B cell (primary cell): ENCODE measurements around the gene SDK2. TPM values are rescaled to one million over a fixed set of nuclear protein-coding genes. Genes with fewer than 3 reads are reported as not detected.

Experiments used
- ATAC-seq: fragments of 200-7000 bp; cut with Tn5 transposase; one replicate; pipeline ENCODE4 v1.10.0; 2021; ENCODE audit warnings: low read depth, mild to moderate bottlenecking, moderate number of reproducible peaks, moderate library complexity
- CTCF ChIA-PET: fragments of 350-600 bp; sonication (Branson Sonifier 250); formaldehyde crosslinking; loops from one replicate; lab custom pipeline; 2021; ENCODE audit warnings: antibody characterized with exemption, inconsistent platforms; lab: Charles Lee
- POLR2A ChIA-PET: fragments of 350-600 bp; sonication (Branson Sonifier 250); formaldehyde crosslinking; loops from one replicate; lab custom pipeline; 2021; ENCODE audit warnings: antibody characterized with exemption; lab: Charles Lee
- DNase-seq: peaks from one replicate; pipeline ENCODE4 v3.0.0; 2013
- H2AFZ ChIP-seq: 2 replicates; pipeline ENCODE4 v1.6.1; 2012; ENCODE audit warnings: mild to moderate bottlenecking, low read depth, low read length; ENCODE audit not compliant: insufficient read depth, poor library complexity, severe bottlenecking
- H3K27ac ChIP-seq, 2 donors: 1 replicate in 1 of 2; 2 replicates in 1 of 2; pipeline ENCODE4 v1.5.1; 2012 to 2013; ENCODE audit warnings: low read length in 2 of 2, mild to moderate bottlenecking in 2 of 2, moderate library complexity in 1 of 2
- H3K27me3 ChIP-seq, 4 experiments: fragments of 200-600 bp in 1 of 4; sonication (generic) in 1 of 4; replicated peaks in 1 of 4; 1 replicate in 2 of 4; 2 replicates in 2 of 4; pipeline versions ENCODE4 v1.6.1 to v1.7.0; 2013 to 2016; ENCODE audit warnings: low read length in 3 of 4, mild to moderate bottlenecking in 2 of 4, mixed read lengths in 1 of 4, moderate library complexity in 1 of 4; ENCODE audit not compliant: insufficient read depth in 4 of 4, control insufficient read depth in 3 of 4; ENCODE audit errors: control extremely low read depth in 1 of 4
- H3K36me3 ChIP-seq, 2 experiments: replicated peaks in 1 of 2; 1 replicate in 1 of 2; 2 replicates in 1 of 2; pipeline versions ENCODE4 v1.6.1 to v1.7.1; 2013; ENCODE audit warnings: low read length in 1 of 2; ENCODE audit not compliant: insufficient read depth in 2 of 2, control insufficient read depth in 1 of 2; ENCODE audit errors: control extremely low read depth in 1 of 2, extremely low read depth in 1 of 2
- H3K4me1 ChIP-seq, 2 donors: fragments of 200-600 bp in 1 of 2; sonication (generic) in 1 of 2; 1 replicate in 1 of 2; 2 replicates in 1 of 2; pipeline versions ENCODE4 v1.5.1 to v1.6.1; 2013 to 2017; ENCODE audit warnings: low read length in 2 of 2; ENCODE audit not compliant: control insufficient read depth in 2 of 2, insufficient read depth in 2 of 2
- H3K4me2 ChIP-seq: replicated peaks from 2 replicates; pipeline ENCODE3; 2012; ENCODE audit warnings: mild to moderate bottlenecking, low read depth, low read length; ENCODE audit not compliant: poor library complexity, severe bottlenecking
- H3K4me3 ChIP-seq, 5 experiments: fragments of 200-600 bp in 1 of 5; sonication (generic) in 1 of 5; 1 replicate in 3 of 5; 2 replicates in 2 of 5; pipeline versions ENCODE4 v1.5.1 to v1.7.0; 2011 to 2016; ENCODE audit warnings: low read length in 4 of 5, mild to moderate bottlenecking in 4 of 5, low read depth in 2 of 5, control low read depth in 1 of 5, moderate library complexity in 1 of 5; ENCODE audit not compliant: insufficient read depth in 1 of 5; ENCODE audit errors: control extremely low read depth in 1 of 5, extremely low read depth in 1 of 5
- H3K79me2 ChIP-seq: fragments of 200-600 bp; sonication (generic); one replicate; pipeline ENCODE4 v1.6.0; 2016; ENCODE audit warnings: low read length; ENCODE audit not compliant: control insufficient read depth, insufficient read depth
- H3K9ac ChIP-seq: fragments of 200-600 bp; sonication (generic); 2 replicates; pipeline ENCODE4 v1.6.1; 2017; ENCODE audit warnings: mild to moderate bottlenecking, low read length, moderate library complexity
- H3K9me3 ChIP-seq, 3 donors: one replicate each; pipeline versions ENCODE4 v1.6.1 to v1.7.1; 2013; ENCODE audit warnings: low read length in 2 of 3; ENCODE audit not compliant: control insufficient read depth in 2 of 3, insufficient read depth in 1 of 3; ENCODE audit errors: control extremely low read depth in 1 of 3
- H4K20me1 ChIP-seq: 2 replicates; pipeline ENCODE4 v1.6.0; 2012; ENCODE audit warnings: mild to moderate bottlenecking, low read length; ENCODE audit not compliant: insufficient read depth, control insufficient read depth, poor library complexity, severe bottlenecking
- H3K27ac Mint-ChIP-seq: one replicate; pipeline ENCODE4 v1.8.0; 2021; ENCODE audit warnings: mixed read lengths
- H3K27me3 Mint-ChIP-seq: one replicate; pipeline ENCODE4 v1.8.0; 2021; ENCODE audit warnings: mixed read lengths
- H3K4me1 Mint-ChIP-seq: one replicate; pipeline ENCODE4 v1.8.0; 2021; ENCODE audit warnings: mixed read lengths
- H3K4me3 Mint-ChIP-seq: one replicate; pipeline ENCODE4 v1.8.0; 2021; ENCODE audit warnings: mixed read lengths
- H3K9me3 Mint-ChIP-seq: one replicate; pipeline ENCODE4 v1.8.0; 2022; ENCODE audit warnings: mixed read lengths; ENCODE audit not compliant: insufficient read depth
- EZH2 ChIP-seq: IDR thresholded peaks from 2 replicates; pipeline ENCODE4 v1.6.1; 2012; ENCODE audit warnings: borderline replicate concordance, low read depth, mild to moderate bottlenecking, moderate library complexity, low read length; ENCODE audit not compliant: insufficient read depth, poor library complexity, severe bottlenecking
- WGBS: methylation state at CpG from one replicate; pipeline ENCODE4 v1.1.5; 2013; ENCODE audit warnings: missing lambda C conversion rate; ENCODE audit not compliant: insufficient coverage; 5-methylcytosine and 5-hydroxymethylcytosine counted together
- intact Hi-C: fragments of 100-400 bp; cut with micrococcal nuclease; formaldehyde crosslinking; loops from one replicate; pipeline ENCODE4 v1.10.0; 2022
- polyA plus RNA-seq: library from polyadenylated mRNA; depleted of rRNA; stranded (reverse); fragments of >200 nt; gene quantifications from 2 replicates; pipeline ENCODE4 v1.2.3, GENCODE V29; 2012
- total RNA-seq, 2 donors: library from RNA; stranded (reverse); fragments of 120-200 nt in 1 of 2; gene quantifications; 1 replicate in 1 of 2; 2 replicates in 1 of 2; pipeline versions ENCODE4 v1.2.3 to v1.2.4, GENCODE V29; 2013 to 2022
- TF ChIP-seq, protein P1 (sequence below): fragments of 200-600 bp; IDR thresholded peaks from one replicate; pipeline ENCODE4 v1.8.0; 2022; ENCODE audit warnings: antibody characterized with exemption, mild to moderate bottlenecking

SDK2 gene
- total and polyA plus RNA-seq, 2 donors (not counting 1 experiment from before 2014, with no cell fraction given), result 3.2 to 13.0 TPM

DNA sequence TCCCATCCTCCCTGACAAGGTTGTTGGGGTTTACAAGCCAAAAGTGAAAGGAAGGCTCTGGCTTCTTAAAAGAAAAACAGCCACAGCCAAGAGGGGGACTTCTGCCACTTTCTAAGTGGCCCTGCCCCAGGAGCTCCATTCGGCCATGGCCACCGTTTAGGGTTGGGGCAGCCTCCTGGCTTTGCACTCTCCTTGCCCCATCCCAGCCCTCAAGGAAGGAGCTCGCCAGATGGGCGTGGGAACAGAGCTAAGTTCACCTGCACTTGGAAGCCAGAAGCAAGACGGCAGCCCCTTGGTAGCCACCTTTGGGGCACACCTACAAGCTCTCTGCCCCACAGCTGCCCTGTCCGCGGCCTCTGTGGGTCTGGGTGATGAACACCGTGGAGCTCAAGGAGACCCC is 210.1 kb downstream of the SDK2 start:
- ATAC-seq (no peak), DNase-seq (no peak)
- TF ChIP-seq, protein P1, sequence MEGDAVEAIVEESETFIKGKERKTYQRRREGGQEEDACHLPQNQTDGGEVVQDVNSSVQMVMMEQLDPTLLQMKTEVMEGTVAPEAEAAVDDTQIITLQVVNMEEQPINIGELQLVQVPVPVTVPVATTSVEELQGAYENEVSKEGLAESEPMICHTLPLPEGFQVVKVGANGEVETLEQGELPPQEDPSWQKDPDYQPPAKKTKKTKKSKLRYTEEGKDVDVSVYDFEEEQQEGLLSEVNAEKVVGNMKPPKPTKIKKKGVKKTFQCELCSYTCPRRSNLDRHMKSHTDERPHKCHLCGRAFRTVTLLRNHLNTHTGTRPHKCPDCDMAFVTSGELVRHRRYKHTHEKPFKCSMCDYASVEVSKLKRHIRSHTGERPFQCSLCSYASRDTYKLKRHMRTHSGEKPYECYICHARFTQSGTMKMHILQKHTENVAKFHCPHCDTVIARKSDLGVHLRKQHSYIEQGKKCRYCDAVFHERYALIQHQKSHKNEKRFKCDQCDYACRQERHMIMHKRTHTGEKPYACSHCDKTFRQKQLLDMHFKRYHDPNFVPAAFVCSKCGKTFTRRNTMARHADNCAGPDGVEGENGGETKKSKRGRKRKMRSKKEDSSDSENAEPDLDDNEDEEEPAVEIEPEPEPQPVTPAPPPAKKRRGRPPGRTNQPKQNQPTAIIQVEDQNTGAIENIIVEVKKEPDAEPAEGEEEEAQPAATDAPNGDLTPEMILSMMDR, result no peak
- no peak overlapping the region for H3K27ac ChIP-seq
- Mint-ChIP-seq H3K9me3 (no peaks in the 10 kb centered on the region), H3K27me3 (peaks cover 3% of the 10 kb centered on the region), H3K4me1 (peaks cover 11% of the 10 kb centered on the region), H3K4me3 (no peak overlapping the region), H3K27ac (no peak overlapping the region)
- no peak overlapping the region for H3K4me3 ChIP-seq
- no peak overlapping the region for H2AFZ ChIP-seq
- peaks cover 0 to 4% of the 10 kb centered on the region in 2 experiments for H3K36me3 ChIP-seq
- H4K20me1 ChIP-seq, result no peaks in the 10 kb centered on the region
- H3K27me3 ChIP-seq, result no peaks in the 10 kb centered on the region
- peaks cover 0 to 8% of the 10 kb centered on the region in 2 donors for H3K4me1 ChIP-seq
- H3K4me2 ChIP-seq, result no peak overlapping the region
- H3K9me3 ChIP-seq, result no peaks in the 10 kb centered on the region
- CTCF ChIA-PET, result no interaction called here
- intact Hi-C loops, result no loop called here
- POLR2A ChIA-PET, result no interaction called here
- H3K79me2 ChIP-seq, result no peaks in the 10 kb centered on the region
- WGBS, result 93% methylated on average over 8 of the region's 8 CpGs
- H3K9ac ChIP-seq, result no peak overlapping the region

DNA sequence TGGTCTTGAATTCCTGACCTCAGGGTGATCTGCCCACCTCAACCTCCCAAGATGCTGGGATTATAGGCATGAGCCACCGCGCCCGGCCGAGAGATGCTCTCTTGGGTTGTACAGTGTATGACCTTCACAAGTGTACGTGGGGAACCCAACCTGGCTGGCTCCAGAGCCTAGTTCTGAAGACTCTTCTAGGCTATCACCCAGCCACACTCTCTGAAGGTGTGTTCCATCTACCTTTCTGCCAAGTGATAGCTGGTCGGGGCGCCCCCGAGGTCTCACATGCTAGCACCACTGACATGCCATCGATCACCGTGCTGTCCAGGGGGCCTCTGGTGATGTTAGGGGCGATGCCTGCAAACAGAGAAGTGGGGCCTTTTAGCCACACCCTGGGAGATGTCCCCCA is 210.7 kb downstream of the SDK2 start:
- Histone ChIP-seq H4K20me1 (no peaks in the 10 kb centered on the region), H3K27ac (no peak overlapping the region), H3K4me3 (no peak overlapping the region), H3K4me2 (no peak overlapping the region), H3K27me3 (no peaks in the 10 kb centered on the region), H2AFZ (no peak overlapping the region), H3K9me3 (no peaks in the 10 kb centered on the region), H3K36me3 (peaks cover 0 to 4% of the 10 kb centered on the region in 2 experiments), H3K9ac (no peak overlapping the region), H3K79me2 (no peaks in the 10 kb centered on the region), H3K4me1 (peaks cover 0 to 8% of the 10 kb centered on the region in 2 donors)
- Mint-ChIP-seq H3K4me3 (no peak overlapping the region), H3K4me1 (peaks cover 11% of the 10 kb centered on the region), H3K27ac (no peak overlapping the region), H3K9me3 (no peaks in the 10 kb centered on the region), H3K27me3 (peaks cover 3% of the 10 kb centered on the region)
- CTCF ChIA-PET, result interaction anchor here (1.1 kb wide), 1 partner anchor 277 kb away, joined by 4 read pairs; no protein-coding TSS in a partner anchor
- POLR2A ChIA-PET, result no interaction called here
- DNase-seq (no peak), ATAC-seq (no peak)
- intact Hi-C loops, result no loop called here
- 93% methylated on average over 7 of the region's 11 CpGs for WGBS
- TF ChIP-seq EZH2, result no peak
- TF ChIP-seq, protein P1, result no peak
